Endothelial cell of umbilical vein (primary cell): ENCODE measurements around the gene LIME1. TPM values are rescaled to one million over a fixed set of nuclear protein-coding genes. Genes with fewer than 3 reads are reported as not detected.

Experiments used
- BruUV-seq: library from RNA; stranded (reverse); fragments of 400-500 nt; replicated peaks from 2 replicates; lab custom pipeline; 2021; lab: Mats Ljungman, UMichigan
- CTCF ChIA-PET: fragments of 300-600, 350-600 bp; sonication (Branson Sonifier 250); formaldehyde crosslinking; loops from one replicate; lab custom pipeline; 2021; ENCODE audit warnings: antibody characterized with exemption, inconsistent platforms; lab: Charles Lee
- POLR2A ChIA-PET: fragments of 300-600, 350-600 bp; sonication (Branson Sonifier 250); formaldehyde crosslinking; loops from one replicate; lab custom pipeline; 2021; ENCODE audit warnings: antibody characterized with exemption, inconsistent platforms; lab: Charles Lee
- DNase-seq: peaks from one replicate; pipeline ENCODE4 v3.0.0-alpha.2; 2011; ENCODE audit warnings: low read depth, low spot score
- FAIRE-seq: peaks from 2 replicates; lab custom pipeline; 2011; peaks lifted over from hg19 to GRCh38; lab: Jason Lieb, UNC
- H2AFZ ChIP-seq: 2 replicates; pipeline ENCODE4 v1.6.0; 2012; ENCODE audit warnings: low read depth, low read length, control low read depth, inconsistent platforms
- H3K27ac ChIP-seq: 2 replicates; pipeline ENCODE4 v1.5.1; 2011; ENCODE audit warnings: low read depth, mild to moderate bottlenecking, control low read depth, low read length, moderate library complexity; ENCODE audit not compliant: insufficient read depth
- H3K27me3 ChIP-seq, 2 experiments: 2 replicates each; pipeline versions ENCODE4 v1.6.0 to v1.6.1; 2011; ENCODE audit warnings: low read length in 2 of 2, mixed read lengths in 1 of 2; ENCODE audit not compliant: control insufficient read depth in 2 of 2, insufficient read depth in 2 of 2
- H3K36me3 ChIP-seq, 2 experiments: 2 replicates in 1 of 2; 3 replicates in 1 of 2; pipeline ENCODE4 v1.5.1; 2011; ENCODE audit warnings: low read length in 2 of 2, mild to moderate bottlenecking in 1 of 2, moderate library complexity in 1 of 2; ENCODE audit not compliant: control insufficient read depth in 2 of 2, insufficient read depth in 2 of 2; ENCODE audit errors: extremely low read depth in 1 of 2
- H3K4me1 ChIP-seq: 3 replicates; pipeline ENCODE4 v1.5.1; 2011; ENCODE audit warnings: mild to moderate bottlenecking, low read length; ENCODE audit not compliant: control insufficient read depth, insufficient read depth; ENCODE audit errors: extremely low read depth
- H3K4me2 ChIP-seq: 2 replicates; pipeline ENCODE4 v1.6.1; 2011; ENCODE audit warnings: low read length, control low read depth, mixed read lengths; ENCODE audit not compliant: insufficient read depth
- H3K4me3 ChIP-seq, 3 experiments: fragments of 200-600 bp in 1 of 3; sonication (generic), shearing (Covaris generic) in 1 of 3; replicated peaks in 1 of 3; 2 replicates each; pipeline ENCODE4 v1.5.1; 2011 to 2016; ENCODE audit warnings: control low read depth in 3 of 3, low read length in 3 of 3, mild to moderate bottlenecking in 2 of 3, inconsistent platforms in 1 of 3, low read depth in 1 of 3, moderate library complexity in 1 of 3; ENCODE audit not compliant: insufficient read depth in 1 of 3
- H3K79me2 ChIP-seq: 2 replicates; pipeline ENCODE4 v1.6.0; 2012; ENCODE audit warnings: low read length, inconsistent platforms; ENCODE audit not compliant: control insufficient read depth, insufficient read depth
- H3K9ac ChIP-seq: replicated peaks from 2 replicates; pipeline ENCODE3; 2011; ENCODE audit warnings: low read length, control low read depth; ENCODE audit not compliant: insufficient read depth; ENCODE audit errors: extremely low read depth
- H3K9me1 ChIP-seq: replicated peaks from 3 replicates; pipeline ENCODE4 v1.6.0; 2011; ENCODE audit warnings: mild to moderate bottlenecking, low read length; ENCODE audit not compliant: control insufficient read depth, insufficient read depth; ENCODE audit errors: extremely low read depth
- H3K9me3 ChIP-seq: replicated peaks from 2 replicates; pipeline ENCODE4 v1.5.1; 2012; ENCODE audit warnings: low read length, inconsistent platforms; ENCODE audit not compliant: control insufficient read depth, insufficient read depth
- H4K20me1 ChIP-seq: replicated peaks from 2 replicates; pipeline ENCODE3; 2011; ENCODE audit warnings: mild to moderate bottlenecking, low read length; ENCODE audit not compliant: control insufficient read depth, insufficient read depth; ENCODE audit errors: extremely low read depth
- CTCF ChIP-seq, 2 donors: IDR thresholded peaks; 1 replicate in 1 of 2; 2 replicates in 1 of 2; pipeline ENCODE4 v1.5.1; 2011; ENCODE audit warnings: low read length in 2 of 2, mild to moderate bottlenecking in 2 of 2, moderate library complexity in 2 of 2, control low read depth in 1 of 2, inconsistent platforms in 1 of 2, low read depth in 1 of 2; ENCODE audit not compliant: insufficient read depth in 1 of 2; ENCODE audit errors: extremely low read depth in 1 of 2
- EZH2 ChIP-seq: IDR thresholded peaks from 2 replicates; pipeline ENCODE4 v1.6.1; 2012; ENCODE audit warnings: borderline replicate concordance, low read depth, mild to moderate bottlenecking, moderate library complexity, low read length, inconsistent platforms; ENCODE audit not compliant: severe bottlenecking
- FOS ChIP-seq: IDR thresholded peaks from 2 replicates; pipeline ENCODE4 v1.6.1; 2011; ENCODE audit warnings: mild to moderate bottlenecking, low read length, moderate library complexity, borderline replicate concordance; ENCODE audit not compliant: insufficient read depth
- GATA2 ChIP-seq: IDR thresholded peaks from 2 replicates; pipeline ENCODE4 v1.7.0; 2011; ENCODE audit warnings: low read depth, mild to moderate bottlenecking, moderate library complexity, mixed read lengths, low read length; ENCODE audit not compliant: insufficient read length, insufficient read depth
- JUN ChIP-seq: IDR thresholded peaks from 2 replicates; pipeline ENCODE4 v1.6.1; 2011; ENCODE audit warnings: borderline replicate concordance, low read depth; ENCODE audit not compliant: insufficient read length, insufficient read depth
- MYC ChIP-seq: IDR thresholded peaks from one replicate; pipeline ENCODE4 v1.6.1; 2011; ENCODE audit warnings: mild to moderate bottlenecking, low read depth, low read length
- POLR2A ChIP-seq: IDR thresholded peaks from 2 replicates; pipeline ENCODE4 v1.6.1; 2012; ENCODE audit warnings: low read depth, mild to moderate bottlenecking, control low read depth, low read length
- POLR2AphosphoS5 ChIP-seq: IDR thresholded peaks from 2 replicates; pipeline ENCODE4 v1.6.1; 2012; ENCODE audit warnings: low read depth, mild to moderate bottlenecking, control low read depth, low read length, moderate library complexity; ENCODE audit not compliant: insufficient read depth
- dilution Hi-C: fragments of 300-500 bp; cut with MboI; formaldehyde crosslinking; loops from one replicate; pipeline ENCODE4 v1.15.0; 2019; ENCODE audit warnings: low sequenced_read_pairs; ENCODE audit not compliant: extremely low pct_ligation_motif_present
- intact Hi-C: fragments of 100-400 bp; cut with micrococcal nuclease; formaldehyde crosslinking; loops from one replicate; pipeline ENCODE4 v1.10.0; 2022
- polyA plus RNA-seq, 4 experiments: library from polyadenylated mRNA; depleted of rRNA in 3 of 4; stranded (reverse) in 3 of 4; unstranded in 1 of 4; fragments of >200 nt; gene quantifications; 2 replicates each; pipeline versions ENCODE4 v1.2.1 to v1.2.3, GENCODE V29; 2011 to 2012; ENCODE audit warnings: missing spikeins in 1 of 4
- total RNA-seq: library from RNA; stranded (reverse); gene quantifications from 2 replicates; pipeline ENCODE4 v1.2.3, GENCODE V29; 2021
- TF ChIP-seq, protein P1 (sequence below): IDR thresholded peaks from 2 replicates; pipeline ENCODE4 v1.6.1; 2011; ENCODE audit not compliant: insufficient read depth, insufficient read length

Gene LIME1
- total and polyA plus RNA-seq, 2 donors (not counting 3 experiments of a cell fraction or from before 2014, with no cell fraction given): 10.7 to 12.2 TPM

- peaks cover 31% of the 10 kb centered on the region for H3K4me1 ChIP-seq
- POLR2A ChIA-PET: no interaction called here
- BruUV-seq: no TSS peak
- intact Hi-C loops (no loop called here), dilution Hi-C loops (no loop called here)
- H3K36me3 ChIP-seq: no peaks in the 10 kb centered on the region
- no peak overlapping the region for H3K4me3 ChIP-seq
- no peaks in the 10 kb centered on the region for H4K20me1 ChIP-seq
- H2AFZ ChIP-seq: no peak overlapping the region
- H3K9me3 ChIP-seq: no peaks in the 10 kb centered on the region
- DNase-seq: no peak
- H3K79me2 ChIP-seq: peaks cover 4% of the 10 kb centered on the region
- CTCF ChIA-PET: interaction anchor here (1.2 to 3.2 kb wide), 3 partner anchors 9 to 47 kb away, joined by 3 to 13 read pairs (median 4); partner anchors contain the start of genes ARFRP1 and ZGPAT
- no peak for TF ChIP-seq JUN
- TF ChIP-seq MYC: no peak
- TF ChIP-seq POLR2AphosphoS5: no peak
- TF ChIP-seq POLR2A: no peak
- no peak for TF ChIP-seq CTCF (IDR thresholded peaks at IDR 0.05; ENCODE audit: extremely low read depth in 1 of 2, insufficient read depth in 1 of 2, low read depth in 1 of 2, low read length in 2 of 2)
- TF ChIP-seq, protein P1, sequence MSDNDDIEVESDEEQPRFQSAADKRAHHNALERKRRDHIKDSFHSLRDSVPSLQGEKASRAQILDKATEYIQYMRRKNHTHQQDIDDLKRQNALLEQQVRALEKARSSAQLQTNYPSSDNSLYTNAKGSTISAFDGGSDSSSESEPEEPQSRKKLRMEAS: no peak
- TF ChIP-seq FOS: no peak
- TF ChIP-seq EZH2: no peak
- TF ChIP-seq GATA2: no peak
- no peak for FAIRE-seq
- H3K27me3 ChIP-seq: no peaks in the 10 kb centered on the region
- H3K9ac ChIP-seq: no peak overlapping the region
- H3K27ac ChIP-seq: no peak overlapping the region
- H3K9me1 ChIP-seq: no peaks in the 10 kb centered on the region
- no peak overlapping the region for H3K4me2 ChIP-seq
These were observed 47.1 kb upstream of the LIME1 start for GRCh38 chr20:63689046-63690002.
